GM19239 (cell line): ENCODE data around the gene COL18A1.
"Not testable (repeated sequence)": the region's sequence is repeated elsewhere in the genome, so short reads cannot be mapped to it uniquely, and the experiment has no call there.

Experiments
- DNase-seq: peaks from one replicate; pipeline ENCODE4 v3.0.0; 2011; ENCODE audit warnings: low spot score; ENCODE audit not compliant: insufficient read length
- FAIRE-seq: peaks from 2 replicates; lab custom pipeline; 2011; peaks lifted over from hg19 to GRCh38; lab: Jason Lieb, UNC

The COL18A1 gene

DNA sequence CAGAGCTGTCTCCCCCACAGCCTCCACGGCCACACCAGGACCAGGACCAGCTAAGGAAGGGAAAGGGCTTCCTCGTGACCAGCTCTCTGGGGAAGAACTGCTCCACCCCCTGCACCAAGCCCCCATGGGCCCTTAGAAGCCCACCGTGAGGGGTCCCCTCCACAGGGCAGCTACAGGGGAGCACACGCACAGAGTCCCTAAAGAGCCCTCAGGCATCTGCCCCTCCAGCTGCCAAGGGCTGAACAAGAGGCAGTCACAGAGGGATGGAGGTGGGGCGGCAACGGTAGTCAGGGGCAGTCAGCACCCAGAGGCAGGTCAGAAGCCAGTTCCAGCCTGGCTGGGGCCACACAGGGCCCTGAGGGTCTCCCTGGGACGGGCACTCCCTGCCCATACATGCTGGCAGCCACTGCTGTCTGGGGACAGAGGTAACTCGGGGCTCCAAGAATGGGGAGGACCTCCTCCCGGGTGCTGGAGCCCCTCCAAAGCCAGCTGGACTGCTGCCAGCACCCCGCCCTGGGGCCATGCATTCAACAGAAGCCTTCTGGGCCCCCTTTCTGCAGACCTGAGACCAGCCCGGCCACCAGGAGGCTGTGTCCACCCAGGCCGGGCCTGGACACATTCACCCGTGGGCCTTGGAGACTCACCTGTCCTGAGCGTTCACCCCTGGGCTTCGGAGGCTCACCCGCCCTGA lies 118.6 kb downstream of the COL18A1 start:
- no peak for DNase-seq
- FAIRE-seq: no peak

DNA sequence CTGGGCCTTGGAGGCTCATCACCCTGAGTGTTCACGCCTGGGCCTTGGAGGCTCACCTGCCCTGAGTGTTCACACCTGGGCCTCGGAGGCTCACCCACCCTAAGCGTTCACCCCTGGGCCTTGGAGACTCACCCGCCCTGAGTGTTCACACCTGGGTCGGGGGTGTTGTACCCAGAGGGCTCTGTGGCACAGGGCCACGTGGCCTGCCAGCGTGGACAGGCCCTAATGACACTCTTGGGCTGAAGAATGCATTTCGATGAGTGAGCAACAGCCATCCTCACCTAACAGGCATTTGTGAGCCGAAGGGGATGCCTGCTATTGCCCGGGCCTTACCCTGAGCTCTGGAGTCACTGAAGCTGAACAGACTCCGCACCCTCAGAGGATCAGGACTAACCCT lies 119.8 kb downstream of the COL18A1 start:
- FAIRE-seq: no peak
- DNase-seq: no peak

DNA sequence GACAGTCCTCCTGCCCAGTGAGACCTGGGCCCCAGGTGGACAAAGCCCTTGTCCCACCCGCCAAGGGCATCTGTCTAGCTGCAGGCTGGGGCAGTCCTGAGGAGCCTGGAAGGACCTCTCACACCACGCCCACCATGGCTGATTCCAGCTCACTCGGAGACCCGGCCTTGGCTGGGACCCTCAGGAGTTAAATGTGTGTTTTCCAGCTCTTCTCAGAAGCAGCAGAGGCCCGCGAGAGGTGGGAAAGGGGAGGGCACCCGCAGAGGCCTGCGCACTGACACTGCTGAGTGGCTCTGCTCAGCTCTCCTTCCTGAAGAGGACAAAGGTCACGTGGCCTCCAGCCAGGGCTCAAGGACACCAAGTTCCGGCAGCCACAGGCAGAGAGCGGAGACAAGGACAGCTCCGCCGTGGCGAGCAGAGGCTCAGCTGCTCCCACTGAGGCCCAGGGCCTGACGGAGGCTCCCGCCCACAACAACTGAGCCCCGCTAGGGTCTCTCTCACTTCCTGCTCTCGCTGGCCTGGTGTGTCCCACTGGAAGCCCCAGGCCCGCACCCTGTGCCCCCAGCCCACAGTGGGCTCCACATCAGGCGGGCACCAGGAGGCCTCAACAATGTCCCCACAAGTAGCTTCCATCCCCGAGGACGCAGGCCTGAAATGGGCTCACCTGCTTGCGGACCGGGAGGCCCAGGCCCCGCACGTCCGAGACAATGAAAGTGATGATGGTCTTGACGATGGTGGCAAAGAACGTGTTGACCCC lies 120.4 kb downstream of the COL18A1 start:
- DNase-seq: no peak
- no peak for FAIRE-seq

DNA sequence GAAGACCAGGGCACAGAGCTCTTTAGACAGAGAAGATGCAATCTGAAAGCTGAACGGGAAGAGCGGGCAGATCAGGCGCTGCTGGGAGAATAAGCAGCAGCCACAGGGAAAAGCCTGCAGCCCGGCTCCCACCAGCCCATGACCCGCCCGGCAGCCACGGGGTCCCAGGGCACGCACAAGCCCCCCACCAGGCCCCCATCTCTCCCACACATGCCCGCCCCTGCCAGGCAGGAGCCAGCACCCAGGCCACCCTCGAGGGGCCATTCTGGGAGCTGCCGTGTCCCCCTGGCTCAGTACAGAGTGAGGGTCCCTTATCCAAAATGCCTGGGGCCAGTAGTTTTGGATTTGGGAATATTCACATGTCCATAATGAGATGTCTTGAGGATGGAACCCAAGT lies 120.9 kb downstream of the COL18A1 start:
- FAIRE-seq (no peak), DNase-seq (no peak)

DNA sequence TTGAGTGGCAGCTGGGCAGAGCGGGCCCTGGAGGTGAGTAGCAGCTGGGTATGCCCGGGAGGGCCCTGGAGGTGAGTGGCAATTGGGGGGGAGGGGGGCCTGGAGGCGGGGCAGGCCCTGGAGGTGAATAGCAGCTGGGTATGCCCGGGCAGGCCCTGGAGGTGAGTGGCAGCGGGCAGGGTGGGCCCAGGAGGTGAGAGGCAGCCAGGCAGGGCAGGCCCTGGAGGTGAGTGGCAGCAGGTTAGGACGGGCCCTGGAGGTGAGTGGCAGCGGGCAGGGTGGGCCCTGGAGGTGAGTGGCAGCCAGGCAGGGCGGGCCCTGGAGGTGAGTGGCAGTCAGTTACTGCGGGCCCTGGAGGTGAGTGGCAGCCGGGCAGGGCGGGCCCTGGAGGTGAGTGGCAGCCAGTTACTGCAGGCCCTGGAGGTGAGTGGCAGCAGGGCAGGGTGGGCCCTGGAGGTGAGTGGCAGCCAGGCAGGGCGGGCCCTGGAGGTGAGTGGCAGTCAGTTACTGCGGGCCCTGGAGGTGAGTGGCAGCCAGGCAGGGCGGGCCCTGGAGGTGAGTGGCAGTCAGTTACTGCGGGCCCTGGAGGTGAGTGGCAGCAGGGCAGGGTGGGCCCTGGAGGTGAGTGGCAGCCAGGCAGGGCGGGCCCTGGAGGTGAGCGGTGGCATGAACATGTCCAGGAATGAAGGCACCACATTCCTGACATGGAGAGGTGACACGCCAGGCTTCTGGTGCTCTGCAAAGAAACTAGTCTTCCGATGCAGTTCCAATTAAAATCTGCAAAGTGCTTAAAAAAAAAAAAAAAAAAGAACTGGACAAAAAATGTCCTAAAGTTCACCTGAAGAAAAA lies 122.4 kb downstream of the COL18A1 start:
- not testable (repeated sequence) for DNase-seq, FAIRE-seq

DNA sequence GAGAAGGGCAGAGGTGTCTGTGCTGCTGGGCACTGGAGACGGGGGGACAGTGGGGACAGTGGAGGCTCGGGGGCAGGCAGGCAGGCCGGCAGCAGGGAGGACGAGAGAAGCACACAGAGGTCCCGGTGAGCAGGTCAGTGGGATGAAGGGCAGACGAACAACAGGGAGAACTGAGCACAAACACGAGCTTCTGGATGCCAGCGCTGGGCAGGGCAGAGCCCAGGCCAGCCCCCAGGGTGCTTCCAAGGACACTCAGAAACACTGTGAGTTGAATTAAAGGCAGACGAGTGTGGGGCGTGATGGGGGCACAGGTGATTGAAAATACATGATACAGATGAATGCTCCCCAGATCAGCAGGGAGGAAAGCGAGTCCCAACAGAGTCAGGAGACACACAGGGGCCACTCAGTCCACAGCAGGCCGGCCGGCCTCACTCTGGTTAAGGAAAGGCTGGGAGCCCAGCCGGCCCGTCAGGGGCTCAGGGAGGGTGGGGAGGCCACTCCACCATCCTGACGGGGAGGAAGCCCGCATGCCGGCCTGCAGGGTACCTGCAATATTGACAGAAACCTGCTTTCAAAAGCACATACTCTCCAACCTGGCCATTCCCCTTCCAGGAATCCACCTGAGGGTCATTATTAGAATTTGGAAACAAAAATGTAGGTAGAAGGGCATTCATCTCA lies 123.2 kb downstream of the COL18A1 start:
- no peak for DNase-seq
- no peak for FAIRE-seq

DNA sequence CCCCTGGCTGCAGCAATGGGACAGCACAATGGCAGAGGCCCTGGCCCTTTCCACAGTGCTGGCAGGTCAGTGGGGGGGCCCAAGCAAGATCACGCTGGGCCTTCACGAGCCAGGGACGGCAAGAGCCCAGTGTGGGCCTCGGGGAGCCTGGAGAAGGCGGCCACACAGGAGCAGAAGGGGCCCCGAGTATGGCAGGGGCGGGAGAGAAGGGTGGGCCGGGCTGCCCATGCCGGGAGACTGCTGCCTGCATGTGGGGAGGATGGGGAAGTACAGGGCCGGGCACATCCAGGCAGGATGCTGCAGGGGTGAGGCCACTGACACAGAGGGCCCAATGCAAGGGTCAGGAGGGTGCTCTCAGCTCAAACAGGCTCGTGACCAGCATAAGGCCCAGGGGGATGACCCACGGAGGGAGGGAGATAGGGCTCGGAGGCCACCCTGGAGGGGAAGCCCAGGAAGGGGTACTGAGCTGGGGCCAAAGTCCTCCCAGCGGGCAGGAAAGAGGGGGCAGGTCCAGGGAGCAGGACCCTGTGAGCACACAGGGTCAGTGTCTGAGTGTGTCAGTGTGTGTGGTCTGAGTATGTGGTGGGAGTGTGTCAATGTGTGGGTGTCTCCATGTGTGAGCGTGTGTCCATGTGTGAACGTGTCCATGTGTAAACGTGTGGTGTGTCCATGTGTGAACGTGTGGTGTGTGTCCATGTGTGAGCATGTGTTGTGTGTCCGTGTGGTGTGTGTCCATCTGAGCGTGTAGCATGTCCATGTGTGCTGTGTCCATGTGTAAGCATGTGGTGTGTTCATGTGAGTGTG lies 124.2 kb downstream of the COL18A1 start:
- DNase-seq (no peak), FAIRE-seq (no peak)

DNA sequence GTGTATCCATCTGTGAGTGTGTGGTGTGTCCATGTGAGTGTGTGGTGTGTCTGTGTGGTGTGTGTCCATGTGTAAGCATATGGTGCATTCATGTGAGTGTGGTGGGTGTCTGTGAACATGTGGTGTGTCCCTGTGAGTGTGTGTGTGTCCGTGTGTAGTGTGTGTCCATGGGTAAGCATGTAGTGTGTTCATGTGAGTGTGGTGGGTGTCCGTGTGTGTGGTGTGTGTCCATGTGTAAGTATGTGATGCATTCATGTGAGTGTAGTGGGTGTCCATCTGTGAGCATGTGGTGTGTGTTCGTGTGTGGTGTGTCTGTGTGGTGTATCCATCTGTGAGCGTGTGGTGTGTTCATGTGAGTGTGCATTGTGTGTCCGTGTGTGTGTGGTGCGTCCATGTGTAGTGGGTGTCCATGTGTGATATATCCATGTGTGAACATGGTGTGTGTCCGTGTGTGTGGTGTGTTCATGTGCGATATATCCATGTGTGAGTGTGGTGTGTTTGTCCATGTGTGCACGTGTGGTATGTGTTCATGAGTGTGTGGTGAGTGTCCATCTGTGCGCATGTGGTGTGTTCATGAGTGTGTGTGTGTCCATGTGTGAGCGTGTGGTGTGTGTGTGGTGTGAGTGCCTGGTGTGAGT lies 124.9 kb downstream of the COL18A1 start:
- DNase-seq: no peak
- no peak for FAIRE-seq

DNA sequence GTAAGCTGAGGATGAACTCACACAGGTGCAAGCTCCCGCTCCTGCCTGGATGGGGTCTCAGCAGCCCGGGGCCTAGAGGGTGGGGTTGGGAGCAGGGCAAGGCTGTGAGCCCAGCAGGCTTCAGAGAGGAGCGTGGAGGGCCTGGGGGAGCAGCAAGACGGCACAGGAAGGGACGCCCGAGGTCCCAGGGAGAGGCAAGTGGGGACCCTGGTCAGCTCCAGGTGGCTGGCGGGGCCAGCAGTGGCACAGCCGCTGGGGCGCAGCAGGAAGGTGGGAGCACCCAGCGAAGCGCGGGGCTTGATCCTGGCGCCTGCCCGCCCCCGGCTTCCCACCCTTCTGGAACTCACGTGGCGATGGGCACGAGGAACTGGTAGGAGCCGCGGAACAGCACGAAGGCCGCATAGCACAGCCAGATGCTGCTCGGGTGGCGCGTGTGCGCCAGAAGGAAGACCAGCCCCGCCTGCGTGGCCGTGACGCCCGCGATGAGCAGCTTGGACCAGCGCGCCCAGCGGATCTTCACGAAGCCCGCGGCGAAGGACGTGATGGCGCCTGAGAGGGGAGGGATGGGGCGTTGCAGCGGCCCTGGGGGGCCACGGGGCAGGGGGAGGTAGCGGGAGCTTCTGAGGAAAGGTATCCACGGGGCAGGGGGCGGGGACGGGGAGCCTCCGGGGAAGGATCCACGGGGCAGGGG lies 125.6 kb downstream of the COL18A1 start:
- no peak for DNase-seq
- no peak for FAIRE-seq

DNA sequence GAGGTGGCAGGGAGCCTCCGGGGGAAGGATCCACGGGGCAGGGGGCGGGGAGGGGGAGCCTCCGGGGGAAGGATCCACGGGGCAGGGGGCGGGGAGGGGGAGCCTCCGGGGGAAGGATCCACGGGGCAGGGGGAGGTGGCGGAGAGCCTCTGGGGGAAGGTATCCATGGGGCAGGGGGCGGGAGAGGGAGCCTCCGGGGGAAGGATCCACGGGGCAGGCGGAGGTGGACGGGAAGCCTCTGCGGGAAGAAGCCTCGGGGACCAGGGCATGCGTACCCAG lies 126.1 kb downstream of the COL18A1 start:
- FAIRE-seq: not testable (repeated sequence)

DNA sequence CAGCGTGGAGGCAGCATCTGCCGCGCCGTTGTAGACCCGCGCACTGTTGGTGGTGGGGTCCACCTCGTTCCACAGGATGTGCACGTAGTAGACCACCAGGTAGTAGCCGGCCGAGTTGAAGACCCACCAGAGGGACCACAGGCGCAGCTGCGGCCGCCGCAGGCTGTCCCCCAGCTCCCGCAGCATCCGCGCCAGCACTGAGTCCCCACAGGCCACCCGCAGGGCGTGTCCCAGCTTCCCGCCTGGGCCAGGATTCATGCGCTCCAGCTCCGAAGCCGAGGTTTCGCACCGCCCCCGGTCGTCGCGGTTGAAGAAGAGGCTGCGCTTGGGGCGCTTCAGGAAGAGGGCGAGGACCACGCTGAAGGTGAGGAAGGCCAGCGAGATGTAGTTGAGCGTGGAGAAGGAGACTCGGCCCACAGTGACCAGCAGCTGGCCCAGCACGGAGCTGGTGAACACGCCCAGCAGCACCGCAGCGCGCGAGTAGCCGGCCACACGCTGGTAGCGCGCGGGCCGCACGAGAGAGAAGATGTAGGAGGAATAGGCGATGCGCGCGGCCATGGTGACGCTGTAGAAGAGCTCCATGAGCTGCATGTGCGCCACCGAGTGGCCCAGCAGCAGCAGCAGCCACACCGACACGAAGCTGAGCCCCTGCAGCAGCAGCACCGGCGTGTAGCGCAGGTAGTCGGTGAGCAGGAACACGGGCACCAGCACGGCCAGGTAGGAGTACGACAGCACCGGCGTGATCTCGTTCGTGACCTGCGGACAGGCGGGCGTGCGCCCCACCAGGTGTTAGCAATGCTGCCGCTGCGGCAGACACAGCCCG lies 126.6 kb downstream of the COL18A1 start:
- DNase-seq (no peak), FAIRE-seq (no peak)

More for the DNA sequence above, 126.1 kb downstream of the COL18A1 start:
- DNase-seq: not testable (repeated sequence)

DNA sequence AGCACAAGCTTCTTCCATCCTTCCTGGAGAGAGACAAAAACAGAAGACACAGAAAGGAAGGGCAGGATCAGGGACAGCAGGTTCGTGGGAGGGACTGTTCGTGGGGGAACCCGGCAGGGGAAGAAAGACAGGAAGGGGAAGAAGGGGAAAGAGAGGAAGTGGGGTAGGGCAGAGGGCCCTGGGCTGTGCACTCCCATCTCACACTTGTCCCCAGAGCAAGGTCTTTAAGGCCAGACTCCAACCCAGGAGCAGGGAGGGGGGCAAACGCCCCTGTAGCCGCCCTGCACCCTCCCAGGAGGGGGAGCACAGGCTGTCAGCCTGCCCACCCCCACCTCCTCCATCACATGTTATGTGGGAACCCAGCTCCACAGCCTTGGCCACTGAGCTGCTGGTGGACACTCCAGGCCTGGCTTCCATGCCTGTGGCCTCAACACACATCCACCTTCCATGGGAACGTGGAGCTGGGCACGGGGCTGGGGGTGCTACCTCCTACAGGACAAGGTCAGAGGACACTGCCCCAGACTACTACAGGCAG lies 127.9 kb downstream of the COL18A1 start:
- no peak for DNase-seq
- FAIRE-seq: no peak

DNA sequence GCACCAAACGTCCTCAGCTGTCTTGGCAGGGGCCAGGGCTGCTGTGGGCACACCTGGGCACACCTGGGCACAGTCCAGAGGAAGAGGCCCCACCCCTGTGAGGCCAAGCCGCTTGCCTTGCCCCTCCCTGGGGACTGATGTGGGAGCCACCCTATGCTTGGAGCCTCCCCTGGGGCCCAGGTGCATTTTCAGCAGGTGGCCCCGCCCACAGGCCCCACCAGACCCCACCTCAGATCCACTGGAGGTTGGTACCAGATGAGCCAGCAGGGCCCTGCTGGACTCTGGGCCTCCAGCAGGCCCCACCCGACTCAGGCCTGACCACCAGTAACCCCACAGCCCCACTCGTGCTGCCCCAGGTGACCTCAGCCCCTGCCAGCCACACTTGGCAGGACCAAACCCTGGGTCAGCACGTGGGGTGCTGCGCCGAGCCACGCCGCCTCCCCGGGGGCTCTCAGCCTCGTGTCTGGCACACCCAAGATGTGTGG lies 128.4 kb downstream of the COL18A1 start:
- no peak for FAIRE-seq
- no peak for DNase-seq

DNA sequence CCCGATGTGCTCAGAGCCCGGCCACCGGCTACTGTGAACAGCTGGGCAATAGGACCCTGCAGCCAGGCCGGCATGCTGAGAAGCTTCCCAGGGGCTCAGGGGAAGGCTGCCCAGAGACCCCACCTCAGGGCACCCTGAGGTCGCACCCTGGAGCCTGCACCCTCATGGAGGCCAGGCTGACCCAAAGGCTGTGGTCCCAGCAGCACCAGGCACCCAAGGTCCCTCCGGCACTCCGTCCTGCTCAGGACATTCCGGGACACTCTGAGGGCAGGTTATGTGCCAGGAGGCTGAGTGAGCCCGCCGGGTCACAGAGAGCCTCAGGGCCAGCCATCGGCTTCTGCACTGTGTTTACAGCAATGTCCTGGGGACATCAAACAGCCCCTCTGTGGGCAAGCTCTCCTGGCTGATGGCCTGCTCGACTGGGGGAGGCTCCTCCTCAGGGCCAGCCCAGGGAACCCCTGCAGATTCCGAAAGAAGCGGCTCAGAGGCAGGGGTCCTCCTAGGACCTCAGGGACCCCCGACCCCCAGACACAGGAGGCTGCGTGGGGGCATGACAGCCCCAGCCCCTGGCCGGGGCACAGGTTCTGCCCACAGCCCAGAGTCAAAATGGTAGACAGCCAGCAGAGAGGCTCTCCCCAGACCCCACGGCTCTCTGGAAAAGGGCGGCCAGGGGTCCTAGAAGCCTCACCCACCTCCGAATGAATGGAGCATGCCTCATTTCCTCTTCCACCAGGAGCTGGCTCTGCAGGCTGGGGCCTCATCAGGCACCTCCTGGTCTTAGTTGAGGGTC lies 129.1 kb downstream of the COL18A1 start:
- no peak for DNase-seq
- FAIRE-seq: no peak

DNA sequence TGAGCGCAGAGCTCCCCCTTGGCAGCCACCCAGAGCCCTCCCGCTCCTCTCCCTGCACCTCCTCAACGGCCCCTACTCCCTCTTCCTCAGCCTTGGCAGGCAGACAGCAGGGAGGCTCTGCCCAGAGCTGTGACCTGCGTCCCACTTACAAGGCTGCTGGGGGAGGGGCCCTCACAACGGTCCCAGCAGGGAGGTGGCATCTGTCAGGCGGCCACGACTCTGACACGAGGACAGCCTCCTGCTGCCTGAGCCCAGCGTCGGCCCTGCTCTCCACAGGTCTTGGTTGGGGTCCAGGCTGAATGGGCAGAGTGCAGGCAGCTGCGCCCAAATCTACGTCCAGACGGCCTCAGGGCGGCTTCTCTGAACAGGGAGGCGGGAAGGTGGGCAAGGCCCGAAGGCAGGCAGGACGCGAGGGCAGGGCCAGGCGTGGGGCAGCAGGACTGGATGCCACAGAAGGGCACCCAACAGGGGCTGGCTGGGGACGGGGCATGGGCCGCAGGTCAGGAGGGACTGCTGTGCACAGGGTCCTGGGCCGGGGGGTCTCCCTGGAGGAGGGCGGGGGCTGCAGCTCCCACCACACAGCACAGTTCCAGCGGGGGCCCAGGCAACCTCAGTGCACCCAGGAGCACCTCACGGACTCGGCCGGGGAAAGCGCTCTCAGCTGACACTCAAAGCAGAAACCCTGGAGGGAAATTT lies 129.8 kb downstream of the COL18A1 start:
- DNase-seq (no peak), FAIRE-seq (no peak)
